ENCODE measurements around the gene HOXD1.

DNA sequence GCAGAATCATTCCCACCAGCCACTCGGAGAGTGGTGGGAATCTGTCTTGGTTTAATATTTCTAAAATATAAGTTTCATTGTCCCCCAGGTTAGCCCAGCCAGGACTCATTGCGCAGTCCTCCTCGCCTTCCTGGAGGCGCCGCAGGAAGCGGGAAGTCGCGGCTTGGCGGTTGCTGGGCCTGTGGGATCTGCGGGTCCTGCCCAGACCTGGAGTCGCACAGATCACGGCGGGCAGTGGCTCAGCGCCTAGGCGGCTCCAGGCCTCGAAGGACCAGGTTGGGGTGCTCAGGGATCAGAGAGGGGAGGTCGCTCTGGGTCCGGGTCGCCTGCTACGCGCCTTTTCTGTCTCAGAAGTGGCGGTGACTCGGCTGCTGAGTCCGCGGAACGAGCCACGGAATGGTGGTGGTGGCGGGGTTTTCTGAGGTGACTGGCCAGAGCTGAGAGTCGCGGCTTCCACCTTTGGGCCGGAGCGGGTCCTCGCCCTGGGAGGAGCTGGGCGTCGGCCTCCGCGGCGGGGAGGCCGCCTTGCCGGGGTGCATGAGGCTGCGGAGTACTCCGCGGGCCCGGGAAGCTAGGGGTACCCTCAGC, 28.7 kb upstream of the HOXD1 start:
- TF ChIP-seq, protein P1, sequence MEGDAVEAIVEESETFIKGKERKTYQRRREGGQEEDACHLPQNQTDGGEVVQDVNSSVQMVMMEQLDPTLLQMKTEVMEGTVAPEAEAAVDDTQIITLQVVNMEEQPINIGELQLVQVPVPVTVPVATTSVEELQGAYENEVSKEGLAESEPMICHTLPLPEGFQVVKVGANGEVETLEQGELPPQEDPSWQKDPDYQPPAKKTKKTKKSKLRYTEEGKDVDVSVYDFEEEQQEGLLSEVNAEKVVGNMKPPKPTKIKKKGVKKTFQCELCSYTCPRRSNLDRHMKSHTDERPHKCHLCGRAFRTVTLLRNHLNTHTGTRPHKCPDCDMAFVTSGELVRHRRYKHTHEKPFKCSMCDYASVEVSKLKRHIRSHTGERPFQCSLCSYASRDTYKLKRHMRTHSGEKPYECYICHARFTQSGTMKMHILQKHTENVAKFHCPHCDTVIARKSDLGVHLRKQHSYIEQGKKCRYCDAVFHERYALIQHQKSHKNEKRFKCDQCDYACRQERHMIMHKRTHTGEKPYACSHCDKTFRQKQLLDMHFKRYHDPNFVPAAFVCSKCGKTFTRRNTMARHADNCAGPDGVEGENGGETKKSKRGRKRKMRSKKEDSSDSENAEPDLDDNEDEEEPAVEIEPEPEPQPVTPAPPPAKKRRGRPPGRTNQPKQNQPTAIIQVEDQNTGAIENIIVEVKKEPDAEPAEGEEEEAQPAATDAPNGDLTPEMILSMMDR (IDR thresholded peaks at IDR 0.05): no peak
- no peak for TF ChIP-seq POLR2A (IDR thresholded peaks at IDR 0.05)
